Stimulated activated CD4-positive, alpha-beta T cell treated with anti-CD3 and anti-CD28 coated beads, Interleukin-12 subunit alpha, Interleukin-12 subunit beta, amount 100 ng/mL, for 48 hours (primary cell): ENCODE data around the gene RNU2-63P.
"Not testable (repeated sequence)": the region's sequence is repeated elsewhere in the genome, so short reads cannot be mapped to it uniquely, and the experiment has no call there.

Experiments
- DNase-seq, 3 donors: peaks; one replicate each; pipeline ENCODE4 v3.0.0-alpha.2; 2020; ENCODE audit warnings: low read depth in 2 of 3, low spot score in 1 of 3

Gene RNU2-63P

DNA sequence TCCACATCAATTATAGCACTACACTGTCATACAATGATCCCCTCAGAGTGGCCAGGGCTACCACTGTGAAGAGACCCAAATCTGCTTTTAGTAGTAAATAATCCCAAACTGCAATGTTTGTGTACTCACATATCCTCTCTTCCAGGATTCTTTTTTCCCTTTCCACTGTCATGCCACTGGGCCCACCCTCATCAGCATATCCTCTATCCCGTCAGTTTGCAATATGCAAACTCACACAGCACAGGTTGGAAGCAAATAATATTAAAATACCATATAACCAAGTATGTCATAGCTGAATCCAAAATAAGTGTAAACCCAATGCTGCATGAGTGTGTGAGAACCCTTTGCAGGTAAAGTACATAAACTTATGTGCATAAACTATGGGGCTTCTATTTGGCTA, 28.9 kb downstream of the RNU2-63P start:
- DNase-seq, result not testable (repeated sequence)

GRCh38 chr2:87985902-87986301, 30.4 kb downstream of the RNU2-63P start:
- not testable (repeated sequence) for DNase-seq

DNA sequence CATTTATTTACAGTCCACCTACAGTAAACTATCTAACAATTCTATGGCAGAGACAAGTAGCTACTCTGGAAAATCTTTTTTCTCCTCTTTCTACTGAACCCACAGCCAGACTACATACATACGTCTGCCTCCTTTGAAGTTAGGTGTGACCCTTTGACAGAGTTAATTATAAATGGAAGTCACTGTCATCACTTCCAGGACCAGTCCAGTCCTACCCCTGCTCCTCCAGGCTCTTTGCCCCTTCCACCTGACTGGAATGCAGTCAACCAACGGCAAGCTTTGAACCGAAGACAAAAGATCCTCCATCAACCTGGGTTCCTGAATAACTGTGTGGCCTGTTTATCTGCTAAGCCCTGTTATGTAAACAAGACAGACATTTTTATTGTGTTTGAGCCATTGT, 35.2 kb downstream of the RNU2-63P start:
- DNase-seq, result not testable (repeated sequence)

- not testable (repeated sequence) for DNase-seq
Observed at GRCh38 chr2:87972385-87972784, 44.0 kb downstream of the RNU2-63P start.
